ENCODE data around the gene NUP93. TPM values are rescaled to one million over a fixed set of nuclear protein-coding genes. Genes with fewer than 3 reads are reported as not detected.
"Not testable (repeated sequence)": the region's sequence is repeated elsewhere in the genome, so short reads cannot be mapped to it uniquely, and the experiment has no call there.

The NUP93 gene
- total and polyA plus RNA-seq, 2 donors: 58.3 to 85.9 TPM

DNA sequence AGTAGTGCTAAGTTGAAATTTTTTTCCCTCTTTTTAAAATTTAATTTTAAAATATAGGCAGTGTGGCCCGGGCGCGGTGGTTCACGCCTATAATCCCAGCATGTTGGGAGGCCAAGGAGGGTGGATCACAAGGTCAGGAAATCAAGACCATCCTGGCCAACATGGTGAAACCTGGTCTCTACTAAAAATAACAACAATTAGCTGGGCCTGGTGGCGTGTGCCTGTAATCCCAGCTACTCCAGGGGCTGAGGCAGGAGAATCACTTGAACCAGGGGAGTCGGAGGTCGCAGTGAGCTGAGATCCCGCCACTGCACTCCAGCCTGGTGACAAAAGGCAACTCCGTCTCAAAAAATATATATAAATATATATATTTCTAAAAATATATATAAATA lies 77.7 kb downstream of the NUP93 start:
- peaks cover 19 to 31% of the 10 kb centered on the region in 2 donors for H3K36me3 ChIP-seq (ENCODE audit: control insufficient read depth in 2 of 2, insufficient read depth in 2 of 2, low read length in 1 of 2)
- WGBS: 97% methylated on average over 9 of the region's 9 CpGs

DNA sequence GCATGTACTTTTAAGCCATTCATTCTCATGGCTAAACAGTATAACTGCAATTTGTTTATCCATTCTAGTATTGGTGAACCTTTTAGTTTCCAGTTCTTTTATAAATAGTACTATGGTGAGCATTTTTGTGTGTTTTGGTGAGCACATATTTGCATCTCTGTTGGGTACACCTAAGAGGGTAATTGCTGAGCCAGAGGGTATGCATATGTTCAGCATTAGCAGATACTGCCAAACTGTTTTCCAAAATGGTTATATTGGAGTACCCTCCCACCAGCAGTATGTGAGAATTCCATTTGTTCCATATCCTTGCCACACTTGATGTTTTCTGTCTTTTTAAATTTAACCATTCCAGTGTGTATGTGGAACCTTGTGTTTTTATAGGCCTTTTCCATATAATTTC lies 81.0 kb downstream of the NUP93 start:
- DNase-seq (ENCODE audit: low read depth in 6 of 9, low spot score in 9 of 9): no peak
- H3K36me3 ChIP-seq (ENCODE audit: control insufficient read depth in 2 of 2, insufficient read depth in 2 of 2, low read length in 1 of 2): peaks cover 18 to 30% of the 10 kb centered on the region in 2 donors
- no peak overlapping the region for H3K27ac ChIP-seq (ENCODE audit: low read depth in 1 of 2, low read length in 1 of 2)
- H3K27me3 ChIP-seq (ENCODE audit: control insufficient read depth in 2 of 2, insufficient read depth in 1 of 2, low read length in 1 of 2): no peaks in the 10 kb centered on the region
- H3K4me3 ChIP-seq (ENCODE audit: low read length in 2 of 2): no peak overlapping the region
- H3K9me3 ChIP-seq (ENCODE audit: control insufficient read depth in 2 of 2, insufficient read depth in 1 of 2, low read length in 1 of 2): no peaks in the 10 kb centered on the region
- no peaks in the 10 kb centered on the region for H3K4me1 ChIP-seq (ENCODE audit: control insufficient read depth in 2 of 2, insufficient read depth in 2 of 2, low read length in 2 of 2)

More for the DNA sequence above, 77.7 kb downstream of the NUP93 start:
- DNase-seq (ENCODE audit: low read depth in 6 of 9, low spot score in 9 of 9); H3K9me3 ChIP-seq (ENCODE audit: control insufficient read depth in 2 of 2, insufficient read depth in 1 of 2, low read length in 1 of 2); H3K4me1 ChIP-seq (ENCODE audit: control insufficient read depth in 2 of 2, insufficient read depth in 2 of 2, low read length in 2 of 2); H3K27ac ChIP-seq (ENCODE audit: low read depth in 1 of 2, low read length in 1 of 2); H3K27me3 ChIP-seq (ENCODE audit: control insufficient read depth in 2 of 2, insufficient read depth in 1 of 2, low read length in 1 of 2); H3K4me3 ChIP-seq (ENCODE audit: low read length in 2 of 2): not testable (repeated sequence)

DNA sequence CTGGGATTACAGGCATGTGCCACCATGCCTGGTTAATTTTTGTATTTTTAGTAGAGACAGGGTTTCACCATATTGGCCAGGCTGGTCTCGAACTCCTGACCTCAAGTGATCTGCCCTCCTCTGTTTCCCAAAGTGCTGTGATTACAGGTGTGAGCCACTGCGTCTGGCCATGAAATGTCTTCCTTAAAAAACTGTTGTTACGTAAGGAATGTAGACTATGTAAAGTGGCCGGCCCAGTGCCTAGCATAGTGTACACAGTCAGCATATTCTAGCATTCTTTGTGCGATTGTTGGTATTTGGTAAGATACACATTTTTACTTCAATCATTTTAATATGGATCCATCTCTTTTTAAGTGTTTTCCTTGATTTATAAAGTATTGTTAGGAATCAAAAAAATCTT lies 81.7 kb downstream of the NUP93 start:
- not testable (repeated sequence) for H3K9me3 ChIP-seq (ENCODE audit: control insufficient read depth in 2 of 2, insufficient read depth in 1 of 2, low read length in 1 of 2); H3K27me3 ChIP-seq (ENCODE audit: control insufficient read depth in 2 of 2, insufficient read depth in 1 of 2, low read length in 1 of 2); H3K4me3 ChIP-seq (ENCODE audit: low read length in 2 of 2); DNase-seq (ENCODE audit: low read depth in 6 of 9, low spot score in 9 of 9); H3K27ac ChIP-seq (ENCODE audit: low read depth in 1 of 2, low read length in 1 of 2); H3K4me1 ChIP-seq (ENCODE audit: control insufficient read depth in 2 of 2, insufficient read depth in 2 of 2, low read length in 2 of 2)
- 99% methylated on average over 5 of the region's 5 CpGs for WGBS
- H3K36me3 ChIP-seq (ENCODE audit: control insufficient read depth in 2 of 2, insufficient read depth in 2 of 2, low read length in 1 of 2): peaks cover 12 to 27% of the 10 kb centered on the region in 2 donors

DNA sequence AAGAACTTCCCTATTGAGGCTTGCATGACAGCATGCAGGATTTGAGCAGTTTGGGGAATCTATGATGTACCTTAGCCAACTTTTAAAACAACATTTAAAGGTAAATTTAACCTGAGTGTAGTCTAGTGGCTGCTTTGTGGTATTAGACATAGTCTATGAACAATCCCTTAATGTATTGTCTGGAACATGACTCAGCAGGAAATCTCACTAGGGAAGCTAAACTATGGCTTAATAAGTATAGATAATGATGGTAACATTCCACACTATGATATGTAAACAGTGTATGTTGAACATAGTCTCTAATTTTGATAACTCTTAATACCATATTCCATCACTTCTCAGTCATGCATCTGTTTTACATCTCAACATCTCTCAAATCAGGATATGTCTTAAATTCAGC lies 83.0 kb downstream of the NUP93 start:
- Histone ChIP-seq H3K4me3 (ENCODE audit: low read length in 2 of 2) (no peak overlapping the region), H3K4me1 (ENCODE audit: control insufficient read depth in 2 of 2, insufficient read depth in 2 of 2, low read length in 2 of 2) (no peaks in the 10 kb centered on the region), H3K27ac (ENCODE audit: low read depth in 1 of 2, low read length in 1 of 2) (no peak overlapping the region), H3K9me3 (ENCODE audit: control insufficient read depth in 2 of 2, insufficient read depth in 1 of 2, low read length in 1 of 2) (no peaks in the 10 kb centered on the region), H3K36me3 (ENCODE audit: control insufficient read depth in 2 of 2, insufficient read depth in 2 of 2, low read length in 1 of 2) (peaks cover 2 to 21% of the 10 kb centered on the region in 2 donors), H3K27me3 (ENCODE audit: control insufficient read depth in 2 of 2, insufficient read depth in 1 of 2, low read length in 1 of 2) (no peaks in the 10 kb centered on the region)
- no peak for DNase-seq (ENCODE audit: low read depth in 6 of 9, low spot score in 9 of 9)

DNA sequence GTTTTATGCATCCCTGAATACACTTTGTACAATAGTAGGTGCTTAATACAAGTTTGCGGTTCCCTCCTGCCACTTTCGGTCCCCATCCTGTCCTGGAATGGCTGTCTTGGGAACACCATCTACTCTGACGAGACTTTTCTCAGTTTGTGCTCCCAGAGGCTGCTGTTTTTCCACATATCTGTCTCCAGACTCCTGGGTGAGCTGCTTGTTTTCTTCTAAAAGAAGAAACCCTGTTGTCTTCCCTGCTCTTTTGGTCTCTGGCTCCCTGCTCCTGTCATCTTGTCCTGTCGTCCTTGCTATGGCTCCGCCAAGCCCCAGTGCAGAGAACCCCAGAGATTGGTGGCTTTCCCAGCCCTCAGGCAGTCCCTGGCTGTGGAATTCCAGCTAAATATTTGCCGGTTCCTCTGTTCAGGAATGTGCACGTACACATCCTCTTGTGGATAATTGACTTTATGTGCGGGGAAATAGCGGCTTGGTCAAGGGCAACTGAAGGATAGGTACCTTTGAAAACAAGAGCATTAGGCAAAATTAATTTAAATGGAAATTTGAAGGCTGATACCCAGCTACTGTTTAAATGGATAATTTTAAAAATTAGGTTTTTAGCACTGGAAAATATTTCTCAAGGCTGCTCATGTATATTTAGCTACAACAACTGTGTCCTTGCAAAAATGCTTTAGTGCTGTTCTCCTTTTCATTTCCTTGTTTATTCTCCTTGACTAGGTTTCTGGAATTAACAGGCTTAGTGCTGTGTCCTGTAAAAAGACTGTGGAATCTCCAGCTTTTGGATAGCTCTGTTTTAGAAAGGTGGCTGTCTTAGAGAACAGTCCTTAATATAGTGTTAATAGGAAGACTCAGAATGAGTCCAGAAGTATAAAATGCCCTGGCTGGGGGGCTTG lies 84.9 kb downstream of the NUP93 start:
- 91% methylated on average over 9 of the region's 9 CpGs for WGBS
- DNase-seq (ENCODE audit: low read depth in 6 of 9, low spot score in 9 of 9): no peak
- peaks cover 10 to 29% of the 10 kb centered on the region in 2 donors for H3K36me3 ChIP-seq (ENCODE audit: control insufficient read depth in 2 of 2, insufficient read depth in 2 of 2, low read length in 1 of 2)
- no peaks in the 10 kb centered on the region for H3K27me3 ChIP-seq (ENCODE audit: control insufficient read depth in 2 of 2, insufficient read depth in 1 of 2, low read length in 1 of 2)
- H3K4me1 ChIP-seq (ENCODE audit: control insufficient read depth in 2 of 2, insufficient read depth in 2 of 2, low read length in 2 of 2): no peaks in the 10 kb centered on the region
- H3K9me3 ChIP-seq (ENCODE audit: control insufficient read depth in 2 of 2, insufficient read depth in 1 of 2, low read length in 1 of 2): no peaks in the 10 kb centered on the region
- no peak overlapping the region for H3K27ac ChIP-seq (ENCODE audit: low read depth in 1 of 2, low read length in 1 of 2)
- H3K4me3 ChIP-seq (ENCODE audit: low read length in 2 of 2): no peak overlapping the region

DNA sequence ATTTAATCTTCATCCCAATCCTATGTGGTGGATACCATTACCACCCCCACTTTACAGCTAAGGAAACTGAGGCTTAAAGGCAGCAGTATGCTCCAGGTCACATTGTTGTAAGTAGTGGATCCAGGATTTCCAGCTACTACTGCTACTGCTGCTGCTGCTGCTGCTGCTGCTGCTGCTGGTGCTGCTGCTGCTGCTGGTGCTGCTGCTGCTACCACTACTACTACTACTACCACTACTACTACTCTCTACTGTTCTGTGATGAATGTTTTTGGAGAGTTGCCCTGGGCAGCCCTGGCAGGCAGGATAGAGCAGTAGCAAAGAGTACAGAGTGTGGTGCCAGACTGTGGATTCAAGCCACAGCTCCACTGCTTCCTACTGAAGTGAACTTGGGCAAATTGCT lies 85.8 kb downstream of the NUP93 start:
- Histone ChIP-seq H3K9me3 (ENCODE audit: control insufficient read depth in 2 of 2, insufficient read depth in 1 of 2, low read length in 1 of 2) (no peaks in the 10 kb centered on the region), H3K4me1 (ENCODE audit: control insufficient read depth in 2 of 2, insufficient read depth in 2 of 2, low read length in 2 of 2) (no peaks in the 10 kb centered on the region)
- no peak for DNase-seq (ENCODE audit: low read depth in 6 of 9, low spot score in 9 of 9)

DNA sequence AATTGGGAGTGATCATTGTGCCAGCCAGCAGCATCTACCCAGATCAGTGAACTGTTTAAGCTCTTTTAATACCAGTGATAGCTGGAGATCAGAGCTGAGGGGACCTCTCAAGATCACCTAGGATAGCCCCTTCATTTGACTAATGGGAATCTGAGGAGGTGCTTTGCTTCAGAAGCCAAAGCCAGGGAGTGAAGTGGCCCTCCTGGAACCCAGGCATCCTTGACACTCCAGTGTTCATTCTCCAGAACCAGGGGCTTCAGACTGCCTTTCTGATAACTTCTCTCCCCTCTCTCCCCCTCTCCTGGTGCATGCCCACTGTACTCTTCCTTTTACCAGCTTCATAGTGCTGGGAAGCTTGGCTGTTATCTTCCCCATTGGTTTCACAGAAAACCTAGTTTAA lies 87.1 kb downstream of the NUP93 start:
- no peaks in the 10 kb centered on the region for H3K9me3 ChIP-seq (ENCODE audit: control insufficient read depth in 2 of 2, insufficient read depth in 1 of 2, low read length in 1 of 2)
- no peak for DNase-seq (ENCODE audit: low read depth in 6 of 9, low spot score in 9 of 9)
- H3K27ac ChIP-seq (ENCODE audit: low read depth in 1 of 2, low read length in 1 of 2): no peak overlapping the region
- H3K27me3 ChIP-seq (ENCODE audit: control insufficient read depth in 2 of 2, insufficient read depth in 1 of 2, low read length in 1 of 2): no peaks in the 10 kb centered on the region
- no peak overlapping the region for H3K4me3 ChIP-seq (ENCODE audit: low read length in 2 of 2)
- peaks cover 24 to 41% of the 10 kb centered on the region in 2 donors for H3K36me3 ChIP-seq (ENCODE audit: control insufficient read depth in 2 of 2, insufficient read depth in 2 of 2, low read length in 1 of 2)
- no peaks in the 10 kb centered on the region for H3K4me1 ChIP-seq (ENCODE audit: control insufficient read depth in 2 of 2, insufficient read depth in 2 of 2, low read length in 2 of 2)

More for the DNA sequence above, 85.8 kb downstream of the NUP93 start:
- H3K27ac ChIP-seq (ENCODE audit: low read depth in 1 of 2, low read length in 1 of 2): no peak overlapping the region
- H3K4me3 ChIP-seq (ENCODE audit: low read length in 2 of 2): no peak overlapping the region
- no peaks in the 10 kb centered on the region for H3K27me3 ChIP-seq (ENCODE audit: control insufficient read depth in 2 of 2, insufficient read depth in 1 of 2, low read length in 1 of 2)
- peaks cover 13 to 30% of the 10 kb centered on the region in 2 donors for H3K36me3 ChIP-seq (ENCODE audit: control insufficient read depth in 2 of 2, insufficient read depth in 2 of 2, low read length in 1 of 2)

DNA sequence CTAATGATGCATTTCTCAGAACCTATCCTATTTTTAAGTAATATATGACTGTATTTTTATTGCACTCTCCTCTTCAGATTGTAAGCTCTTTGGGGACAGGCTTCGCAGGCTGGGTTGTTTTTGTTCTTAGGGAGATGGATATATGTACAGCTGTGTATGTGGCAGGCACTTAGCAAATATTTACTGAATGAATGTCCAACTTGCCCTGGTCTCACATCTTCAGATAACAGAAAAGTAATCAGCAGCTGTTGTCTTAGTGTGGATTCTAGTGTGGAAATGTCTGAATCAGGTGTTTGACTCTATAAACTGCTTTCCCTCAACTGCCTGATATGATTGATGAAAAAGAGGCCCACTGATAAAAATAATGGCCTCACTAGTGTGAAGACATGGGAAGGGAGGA lies 88.0 kb downstream of the NUP93 start:
- Histone ChIP-seq H3K9me3 (ENCODE audit: control insufficient read depth in 2 of 2, insufficient read depth in 1 of 2, low read length in 1 of 2) (no peaks in the 10 kb centered on the region), H3K36me3 (ENCODE audit: control insufficient read depth in 2 of 2, insufficient read depth in 2 of 2, low read length in 1 of 2) (peaks cover 30 to 41% of the 10 kb centered on the region in 2 donors), H3K4me3 (ENCODE audit: low read length in 2 of 2) (no peak overlapping the region), H3K27me3 (ENCODE audit: control insufficient read depth in 2 of 2, insufficient read depth in 1 of 2, low read length in 1 of 2) (no peaks in the 10 kb centered on the region), H3K4me1 (ENCODE audit: control insufficient read depth in 2 of 2, insufficient read depth in 2 of 2, low read length in 2 of 2) (no peaks in the 10 kb centered on the region), H3K27ac (ENCODE audit: low read depth in 1 of 2, low read length in 1 of 2) (no peak overlapping the region)
- no peak for DNase-seq (ENCODE audit: low read depth in 6 of 9, low spot score in 9 of 9)
- 98% methylated on average over 1 of the region's 1 CpG for WGBS

DNA sequence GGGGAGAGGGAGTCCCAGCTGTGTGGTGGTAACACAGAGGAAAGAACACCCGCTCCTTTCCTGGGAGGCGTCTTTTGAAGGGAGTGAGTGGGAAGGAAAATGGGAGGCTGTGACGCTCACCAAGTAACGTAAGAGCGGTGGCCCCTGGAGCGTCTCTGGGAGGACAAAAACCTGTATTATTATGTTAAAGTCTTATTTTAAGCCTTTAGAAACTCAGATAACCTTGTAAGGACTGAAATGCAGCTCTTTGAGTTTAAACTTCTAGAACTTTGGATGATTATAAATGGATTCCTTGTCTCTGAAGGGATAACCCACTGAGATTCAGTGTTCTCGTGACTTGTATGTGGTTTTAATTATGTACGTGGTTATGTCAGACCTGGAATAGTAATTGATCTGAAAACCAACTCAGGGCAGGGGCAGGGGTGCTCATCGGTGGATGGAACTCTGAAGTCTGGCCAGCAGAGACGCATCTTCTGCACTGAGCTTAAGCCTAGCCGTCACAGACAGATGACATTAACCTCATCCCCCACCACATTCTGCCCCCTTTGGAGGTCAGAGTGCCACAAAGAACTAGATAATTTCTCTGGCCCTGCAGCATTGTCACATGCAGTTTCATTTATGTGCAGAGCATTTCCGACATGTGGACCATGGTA lies 93.3 kb downstream of the NUP93 start:
- Histone ChIP-seq H3K36me3 (ENCODE audit: control insufficient read depth in 2 of 2, insufficient read depth in 2 of 2, low read length in 1 of 2) (peaks cover 41 to 51% of the 10 kb centered on the region in 2 donors), H3K4me3 (ENCODE audit: low read length in 2 of 2) (no peak overlapping the region), H3K9me3 (ENCODE audit: control insufficient read depth in 2 of 2, insufficient read depth in 1 of 2, low read length in 1 of 2) (no peaks in the 10 kb centered on the region), H3K4me1 (ENCODE audit: control insufficient read depth in 2 of 2, insufficient read depth in 2 of 2, low read length in 2 of 2) (no peaks in the 10 kb centered on the region), H3K27me3 (ENCODE audit: control insufficient read depth in 2 of 2, insufficient read depth in 1 of 2, low read length in 1 of 2) (no peaks in the 10 kb centered on the region), H3K27ac (ENCODE audit: low read depth in 1 of 2, low read length in 1 of 2) (peak overlapping the region; percentile 41 to 49)
- DNase-seq (ENCODE audit: low read depth in 6 of 9, low spot score in 9 of 9): no peak
- WGBS: 97% methylated on average over 12 of the region's 12 CpGs

Measured in thymus (tissue), 11 donors.